Gastroesophageal sphincter (tissue), 4 donors: Measurements from ENCODE around the gene LOC101059915.
A peak's percentile ranks its signal among the peaks of the same experiment; 100 is the strongest.

Experiments used
- ATAC-seq: fragments of 150-250 bp; one replicate; pipeline ENCODE4 v1.9.1; 2016; ENCODE audit warnings: mild to moderate bottlenecking, moderate library complexity
- H3K27ac ChIP-seq, 4 donors: fragments of 200-600 bp; sonication (generic) in 3 of 4; 1 replicate in 3 of 4; 2 replicates in 1 of 4; pipeline ENCODE4 v1.5.1; 2016 to 2019
- H3K27me3 ChIP-seq: fragments of 200-600 bp; sonication (generic); one replicate; pipeline ENCODE4 v1.5.1; 2019
- H3K36me3 ChIP-seq, 2 donors: fragments of 200-600 bp; sonication (generic); one replicate each; pipeline ENCODE4 v1.5.1; 2019; ENCODE audit warnings: control low read depth in 1 of 2
- H3K4me1 ChIP-seq, 3 donors: fragments of 200-600 bp; sonication (generic); 1 replicate in 2 of 3; 2 replicates in 1 of 3; pipeline ENCODE4 v1.5.1; 2016 to 2019; ENCODE audit warnings: control low read depth in 2 of 3
- H3K4me3 ChIP-seq, 2 donors: fragments of 200-600 bp; sonication (generic); one replicate each; pipeline ENCODE4 v1.5.1; 2019; ENCODE audit warnings: mild to moderate bottlenecking in 1 of 2, moderate library complexity in 1 of 2
- H3K9me3 ChIP-seq, 3 donors: fragments of 200-600 bp; sonication (generic); one replicate each; pipeline ENCODE4 v1.5.1; 2017 to 2019; ENCODE audit warnings: control low read depth in 2 of 3
- EP300 ChIP-seq: sonication (generic); formaldehyde crosslinking; IDR thresholded peaks from one replicate; pipeline ENCODE4 v1.6.1; 2017; ENCODE audit warnings: antibody characterized with exemption, mild to moderate bottlenecking
- POLR2A ChIP-seq, 2 donors: fragments of 450-650 bp; IDR thresholded peaks; one replicate each; pipeline ENCODE4 v1.6.1; 2017; ENCODE audit warnings: antibody characterized with exemption in 2 of 2, mild to moderate bottlenecking in 2 of 2, moderate library complexity in 1 of 2
- POLR2AphosphoS5 ChIP-seq: sonication (generic); formaldehyde crosslinking; IDR thresholded peaks from one replicate; pipeline ENCODE4 v1.6.1; 2017; ENCODE audit warnings: antibody characterized with exemption
- WGBS, 2 donors: methylation state at CpG; one replicate each; pipeline ENCODE4 v1.1.5; 2018; ENCODE audit warnings: low coverage in 1 of 2; 5-methylcytosine and 5-hydroxymethylcytosine counted together
- TF ChIP-seq, protein P1 (sequence below), 4 experiments: fragments of 200-600 bp in 2 of 4; fragments of 450-650 bp in 2 of 4; sonication (generic) in 1 of 4; IDR thresholded peaks; one replicate each; pipeline ENCODE4 v1.5.1; 2017 to 2019; ENCODE audit warnings: antibody characterized with exemption in 4 of 4, mild to moderate bottlenecking in 2 of 4, moderate library complexity in 2 of 4

LOC101059915 gene

DNA sequence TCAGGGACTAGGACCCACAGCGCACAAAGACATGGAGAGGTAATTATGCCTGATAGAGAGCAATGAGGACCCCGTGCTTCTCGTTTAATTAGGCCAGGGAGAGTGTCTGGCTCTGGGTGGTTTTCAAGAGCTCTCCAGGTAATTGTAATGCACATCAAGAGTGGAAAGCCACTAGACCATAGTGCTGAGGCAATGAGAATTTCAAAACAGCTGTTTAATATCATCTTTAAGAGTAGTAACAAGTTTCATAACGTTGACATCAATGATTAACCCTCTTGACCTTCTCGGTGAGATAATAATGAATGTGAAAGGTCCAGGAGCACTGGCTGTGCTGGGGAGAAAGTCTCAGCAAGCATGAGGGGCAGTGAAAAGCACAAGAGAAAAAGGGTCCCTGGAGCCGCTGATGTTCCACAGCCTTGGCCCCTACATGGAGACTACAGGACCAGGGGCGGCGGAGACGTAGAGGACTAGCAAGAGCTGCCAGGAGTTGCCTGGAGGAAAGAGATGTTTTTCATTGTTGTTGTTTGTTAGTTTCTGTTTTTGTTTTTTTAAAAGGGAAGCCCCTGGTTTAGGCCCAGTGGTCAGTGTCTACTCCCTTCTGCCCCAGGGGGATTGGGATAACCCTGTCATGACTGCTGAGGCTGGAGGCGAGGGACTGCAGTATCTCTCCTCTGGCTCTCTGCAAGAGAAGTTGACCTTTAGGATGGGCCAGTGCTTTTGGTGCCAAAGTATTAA is 34.3 kb upstream of the LOC101059915 start:
- no peak for TF ChIP-seq POLR2A (IDR thresholded peaks at IDR 0.05)
- no peak for TF ChIP-seq POLR2AphosphoS5
- TF ChIP-seq EP300: no peak
- TF ChIP-seq, protein P1, sequence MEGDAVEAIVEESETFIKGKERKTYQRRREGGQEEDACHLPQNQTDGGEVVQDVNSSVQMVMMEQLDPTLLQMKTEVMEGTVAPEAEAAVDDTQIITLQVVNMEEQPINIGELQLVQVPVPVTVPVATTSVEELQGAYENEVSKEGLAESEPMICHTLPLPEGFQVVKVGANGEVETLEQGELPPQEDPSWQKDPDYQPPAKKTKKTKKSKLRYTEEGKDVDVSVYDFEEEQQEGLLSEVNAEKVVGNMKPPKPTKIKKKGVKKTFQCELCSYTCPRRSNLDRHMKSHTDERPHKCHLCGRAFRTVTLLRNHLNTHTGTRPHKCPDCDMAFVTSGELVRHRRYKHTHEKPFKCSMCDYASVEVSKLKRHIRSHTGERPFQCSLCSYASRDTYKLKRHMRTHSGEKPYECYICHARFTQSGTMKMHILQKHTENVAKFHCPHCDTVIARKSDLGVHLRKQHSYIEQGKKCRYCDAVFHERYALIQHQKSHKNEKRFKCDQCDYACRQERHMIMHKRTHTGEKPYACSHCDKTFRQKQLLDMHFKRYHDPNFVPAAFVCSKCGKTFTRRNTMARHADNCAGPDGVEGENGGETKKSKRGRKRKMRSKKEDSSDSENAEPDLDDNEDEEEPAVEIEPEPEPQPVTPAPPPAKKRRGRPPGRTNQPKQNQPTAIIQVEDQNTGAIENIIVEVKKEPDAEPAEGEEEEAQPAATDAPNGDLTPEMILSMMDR (IDR thresholded peaks at IDR 0.05): no peak
- ATAC-seq: no peak
- no peaks in the 10 kb centered on the region for H3K36me3 ChIP-seq
- WGBS, 2 donors: 33 to 75% methylated on average over 1 to 4 of the region's 10 CpGs
- H3K27ac ChIP-seq: no peak overlapping the region
- no peaks in the 10 kb centered on the region for H3K27me3 ChIP-seq
- peaks cover 0 to 16% (median 0%) of the 10 kb centered on the region in 3 donors for H3K4me1 ChIP-seq
- H3K4me3 ChIP-seq: no peak overlapping the region
- no peaks in the 10 kb centered on the region for H3K9me3 ChIP-seq

GRCh38 chrX:71634366-71634765 is 33.0 kb upstream of the LOC101059915 start:
- H3K27ac ChIP-seq: no peak overlapping the region
- H3K27me3 ChIP-seq: no peaks in the 10 kb centered on the region
- no peaks in the 10 kb centered on the region for H3K36me3 ChIP-seq
- WGBS, 2 donors: 67 to 84% methylated on average over 4 to 5 of the region's 6 CpGs
- no peak overlapping the region for H3K4me3 ChIP-seq
- ATAC-seq: no peak
- peaks cover 0 to 16% (median 0%) of the 10 kb centered on the region in 3 donors for H3K4me1 ChIP-seq
- H3K9me3 ChIP-seq: no peaks in the 10 kb centered on the region
- TF ChIP-seq, protein P1 (IDR thresholded peaks at IDR 0.05): no peak
- TF ChIP-seq POLR2AphosphoS5: no peak
- no peak for TF ChIP-seq EP300
- TF ChIP-seq POLR2A (IDR thresholded peaks at IDR 0.05): no peak

DNA sequence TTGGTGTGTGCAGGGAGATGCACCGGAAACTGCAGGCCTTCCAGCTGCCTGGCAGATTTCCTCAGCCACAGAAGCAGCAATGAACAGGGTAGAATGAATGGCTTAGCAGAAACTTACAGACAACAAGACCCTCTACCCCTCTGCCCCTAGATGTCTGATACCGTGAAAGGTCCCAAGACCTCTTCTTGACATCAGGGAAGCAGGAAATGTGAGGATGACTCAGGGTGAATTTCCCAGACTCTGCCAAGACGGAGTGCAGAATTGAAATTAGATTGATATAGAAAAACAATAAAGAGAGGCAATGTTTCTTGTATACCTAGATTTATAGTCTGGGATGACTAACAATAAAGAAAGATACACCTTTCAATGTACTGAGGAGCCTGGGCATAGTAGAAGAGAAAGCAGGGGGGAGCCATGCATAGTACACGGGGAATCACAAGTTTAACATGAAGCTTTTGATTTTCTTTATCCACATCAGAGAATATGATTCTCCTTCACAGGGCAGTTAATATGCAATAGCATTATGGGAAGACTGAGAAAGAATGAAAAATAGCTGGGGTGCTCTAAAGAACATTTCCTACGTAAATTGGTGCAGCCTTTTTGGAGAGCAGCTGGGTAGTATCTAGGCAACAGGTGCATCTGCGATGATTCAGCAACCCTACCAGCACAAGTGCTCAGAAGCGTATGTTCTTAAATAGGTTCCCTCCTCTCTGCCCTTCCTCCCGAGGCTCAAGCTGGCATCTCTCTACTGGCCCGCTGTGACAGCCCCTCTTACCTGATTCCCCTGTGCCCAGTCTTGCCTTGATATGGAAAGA is 30.7 kb upstream of the LOC101059915 start:
- Histone ChIP-seq H3K27ac (peak overlapping the region in 3 of 4 donors; percentile 36 to 59 (median 46)), H3K9me3 (no peaks in the 10 kb centered on the region), H3K36me3 (no peaks in the 10 kb centered on the region), H3K4me3 (no peak overlapping the region), H3K27me3 (no peaks in the 10 kb centered on the region), H3K4me1 (peaks cover 0 to 16% (median 0%) of the 10 kb centered on the region in 3 donors)
- peak; percentile 68 for ATAC-seq
- TF ChIP-seq, protein P1 (IDR thresholded peaks at IDR 0.05): no peak
- no peak for TF ChIP-seq POLR2A (IDR thresholded peaks at IDR 0.05)
- 34 to 54% methylated on average over 4 to 6 of the region's 9 CpGs for WGBS, 2 donors

DNA sequence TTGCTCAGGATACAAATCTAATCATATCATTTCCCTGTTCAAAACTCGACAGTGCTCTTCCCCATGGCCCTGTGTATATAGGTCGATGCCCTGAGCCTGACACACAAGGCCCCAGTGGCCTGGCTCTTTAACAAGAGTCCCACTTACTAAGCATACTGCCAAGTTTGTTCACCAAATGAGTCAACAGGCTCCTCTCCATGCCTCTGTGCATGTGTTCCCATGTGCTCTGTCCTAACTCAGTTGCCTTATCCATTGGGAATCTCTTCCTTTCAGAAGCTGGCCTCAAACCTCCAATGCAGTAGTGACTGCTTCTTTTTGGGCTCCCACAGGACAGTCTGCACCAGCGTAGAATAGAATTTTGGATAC is 30.1 kb upstream of the LOC101059915 start:
- ATAC-seq: peak; percentile 34
- TF ChIP-seq, protein P1 (IDR thresholded peaks at IDR 0.05): no peak
- no peak for TF ChIP-seq POLR2A (IDR thresholded peaks at IDR 0.05)
- TF ChIP-seq POLR2AphosphoS5: no peak
- no peak for TF ChIP-seq EP300
- WGBS, 2 donors: 70 to 83% methylated on average over 2 of the region's 3 CpGs
- no peaks in the 10 kb centered on the region for H3K9me3 ChIP-seq
- H3K27me3 ChIP-seq: no peaks in the 10 kb centered on the region
- peaks cover 0 to 16% (median 0%) of the 10 kb centered on the region in 3 donors for H3K4me1 ChIP-seq
- H3K36me3 ChIP-seq: no peaks in the 10 kb centered on the region
- H3K27ac ChIP-seq: peak overlapping the region in 3 of 4 donors; percentile 36 to 59 (median 46)
- no peak overlapping the region for H3K4me3 ChIP-seq
